HS-27A (cell line): ENCODE results near the gene YBEY.
"Not testable (repeated sequence)": the region's sequence is repeated elsewhere in the genome, so short reads cannot be mapped to it uniquely, and the experiment has no call there.

ENCODE experiments used
- DNase-seq: peaks from one replicate; pipeline ENCODE4 v3.0.0-alpha.2; 2012; ENCODE audit warnings: low read depth, missing footprints

Gene YBEY

GRCh38 chr21:46285761-46286647 is at the start of gene YBEY:
Gene YBEY, plus strand, starts transcription at chr21:46286342. Its CDS starts 572 bp downstream, at chr21:46286914.
- peak; percentile 83 for DNase-seq

GRCh38 chr21:46237474-46237873 is 48.7 kb upstream of the YBEY start:
- DNase-seq, result no peak

- no peak for DNase-seq
Measured at GRCh38 chr21:46239817-46240325, 46.3 kb upstream of the YBEY start.

GRCh38 chr21:46241577-46241976 is 44.6 kb upstream of the YBEY start:
- not testable (repeated sequence) for DNase-seq

- no peak for DNase-seq
Measured at GRCh38 chr21:46243325-46243724, 42.8 kb upstream of the YBEY start.

- DNase-seq, result no peak
Measured at GRCh38 chr21:46243960-46244361, 42.2 kb upstream of the YBEY start.

GRCh38 chr21:46244602-46245001 is 41.5 kb upstream of the YBEY start:
- no peak for DNase-seq

- DNase-seq, result no peak
Measured at GRCh38 chr21:46245213-46245915, 40.8 kb upstream of the YBEY start.

- no peak for DNase-seq
Measured at GRCh38 chr21:46246345-46246744, 39.8 kb upstream of the YBEY start.

GRCh38 chr21:46247699-46248421 is 38.3 kb upstream of the YBEY start:
- no peak for DNase-seq

- DNase-seq, result no peak
Measured at GRCh38 chr21:46248422-46248782, 37.7 kb upstream of the YBEY start.

- DNase-seq, result no peak
Measured at GRCh38 chr21:46248827-46249226, 37.3 kb upstream of the YBEY start.

- no peak for DNase-seq
Measured at GRCh38 chr21:46250146-46250725, 35.9 kb upstream of the YBEY start.

- no peak for DNase-seq
Measured at GRCh38 chr21:46252840-46253239, 33.3 kb upstream of the YBEY start.

- DNase-seq, result no peak
Measured at GRCh38 chr21:46253610-46254124, 32.5 kb upstream of the YBEY start.

- no peak for DNase-seq
Measured at GRCh38 chr21:46254208-46254975, 31.8 kb upstream of the YBEY start.

- no peak for DNase-seq
Measured at GRCh38 chr21:46255166-46255565, 31.0 kb upstream of the YBEY start.

- DNase-seq, result no peak
Measured at GRCh38 chr21:46255758-46256337, 30.3 kb upstream of the YBEY start.

- no peak for DNase-seq
Measured at GRCh38 chr21:46256501-46256994, 29.6 kb upstream of the YBEY start.

- DNase-seq, result no peak
Measured at GRCh38 chr21:46264046-46264689, 22.0 kb upstream of the YBEY start.
